ENCODE results near the gene SLC37A1. TPM values are rescaled to one million over a fixed set of nuclear protein-coding genes. Genes with fewer than 3 reads are reported as not detected.

Gene SLC37A1
- 1 to 10 TPM; 2.3 to 7.8 (median 5.0) TPM for total RNA-seq
- polyA plus RNA-seq = 10 to 100 TPM; 21.0 to 98.5 (median 31.2) TPM

DNA sequence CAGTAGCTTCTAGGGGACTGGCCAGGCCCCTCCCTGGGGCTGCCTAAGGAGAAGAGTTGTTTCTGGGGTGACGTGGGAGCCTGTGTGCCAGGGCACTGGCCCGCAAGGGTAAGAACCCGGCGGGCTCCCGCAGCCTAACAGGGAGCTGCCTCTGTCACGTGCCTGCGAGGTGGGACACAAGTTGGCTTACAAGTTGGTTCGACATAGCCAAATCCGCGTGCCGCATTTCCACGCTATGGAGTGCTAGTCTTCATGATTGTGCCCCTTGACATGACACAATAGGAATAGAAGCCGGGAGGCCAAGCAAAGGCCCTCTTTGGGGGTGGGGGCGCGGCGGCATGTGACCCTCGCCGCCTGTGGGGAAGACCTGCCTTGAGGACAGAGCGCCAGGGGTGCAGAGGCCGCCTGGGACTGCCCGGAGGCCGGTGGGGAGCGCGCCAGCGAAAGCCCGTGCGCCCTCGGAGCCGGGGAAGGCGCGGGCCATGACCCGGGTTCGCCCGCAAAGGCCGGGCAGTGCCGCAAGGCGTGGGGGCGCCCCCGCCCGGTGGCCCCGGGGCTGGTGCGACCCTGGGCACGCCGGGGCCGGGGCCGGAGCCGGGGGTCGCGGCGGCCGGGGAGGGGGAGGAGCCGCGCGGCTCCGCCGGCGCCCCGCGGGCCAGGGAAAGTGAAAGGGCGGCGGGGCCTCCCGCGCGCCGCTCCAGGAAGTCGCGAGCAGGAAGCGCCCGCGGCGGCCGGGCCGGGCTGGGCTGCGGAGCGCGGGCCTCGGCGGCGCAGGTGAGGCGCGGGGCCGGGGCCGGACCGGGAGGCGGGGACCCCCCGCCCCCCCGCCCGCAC lies at the start of gene SLC37A1:
Gene SLC37A1, plus strand, starts transcription at position 702 of the 834 bp plus-strand sequence. CDS start 4,603 bp downstream, outside the sequence.
- DNase-seq = peak; percentile 61
- Histone ChIP-seq H3K4me1 (peaks cover 0 to 20% (median 16%) of the 10 kb centered on the region in 4 donors), H3K36me3 (peaks cover 0 to 4% (median 0%) of the 10 kb centered on the region in 4 donors), H3K27ac (peak within 1 kb of the TSS; percentile 60 to 73 (median 70)), H3K9me3 (no peaks in the 10 kb centered on the region), H3K4me3 (peak within 1 kb of the TSS; percentile 69 to 86 (median 80)), H3K27me3 (no peaks in the 10 kb centered on the region)
- WGBS, 2 donors = 9 to 13% methylated on average over 88 of the region's 88 CpGs
- TF ChIP-seq, protein P1, sequence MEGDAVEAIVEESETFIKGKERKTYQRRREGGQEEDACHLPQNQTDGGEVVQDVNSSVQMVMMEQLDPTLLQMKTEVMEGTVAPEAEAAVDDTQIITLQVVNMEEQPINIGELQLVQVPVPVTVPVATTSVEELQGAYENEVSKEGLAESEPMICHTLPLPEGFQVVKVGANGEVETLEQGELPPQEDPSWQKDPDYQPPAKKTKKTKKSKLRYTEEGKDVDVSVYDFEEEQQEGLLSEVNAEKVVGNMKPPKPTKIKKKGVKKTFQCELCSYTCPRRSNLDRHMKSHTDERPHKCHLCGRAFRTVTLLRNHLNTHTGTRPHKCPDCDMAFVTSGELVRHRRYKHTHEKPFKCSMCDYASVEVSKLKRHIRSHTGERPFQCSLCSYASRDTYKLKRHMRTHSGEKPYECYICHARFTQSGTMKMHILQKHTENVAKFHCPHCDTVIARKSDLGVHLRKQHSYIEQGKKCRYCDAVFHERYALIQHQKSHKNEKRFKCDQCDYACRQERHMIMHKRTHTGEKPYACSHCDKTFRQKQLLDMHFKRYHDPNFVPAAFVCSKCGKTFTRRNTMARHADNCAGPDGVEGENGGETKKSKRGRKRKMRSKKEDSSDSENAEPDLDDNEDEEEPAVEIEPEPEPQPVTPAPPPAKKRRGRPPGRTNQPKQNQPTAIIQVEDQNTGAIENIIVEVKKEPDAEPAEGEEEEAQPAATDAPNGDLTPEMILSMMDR (IDR thresholded peaks at IDR 0.05) = no peak
- no peak for TF ChIP-seq POLR2AphosphoS5 (IDR thresholded peaks at IDR 0.05)
- no peak for TF ChIP-seq EP300 (IDR thresholded peaks at IDR 0.05)
- TF ChIP-seq POLR2A (IDR thresholded peaks at IDR 0.05) = no peak
- intact Hi-C loops (cut with DNase I) = no loop called here

DNA sequence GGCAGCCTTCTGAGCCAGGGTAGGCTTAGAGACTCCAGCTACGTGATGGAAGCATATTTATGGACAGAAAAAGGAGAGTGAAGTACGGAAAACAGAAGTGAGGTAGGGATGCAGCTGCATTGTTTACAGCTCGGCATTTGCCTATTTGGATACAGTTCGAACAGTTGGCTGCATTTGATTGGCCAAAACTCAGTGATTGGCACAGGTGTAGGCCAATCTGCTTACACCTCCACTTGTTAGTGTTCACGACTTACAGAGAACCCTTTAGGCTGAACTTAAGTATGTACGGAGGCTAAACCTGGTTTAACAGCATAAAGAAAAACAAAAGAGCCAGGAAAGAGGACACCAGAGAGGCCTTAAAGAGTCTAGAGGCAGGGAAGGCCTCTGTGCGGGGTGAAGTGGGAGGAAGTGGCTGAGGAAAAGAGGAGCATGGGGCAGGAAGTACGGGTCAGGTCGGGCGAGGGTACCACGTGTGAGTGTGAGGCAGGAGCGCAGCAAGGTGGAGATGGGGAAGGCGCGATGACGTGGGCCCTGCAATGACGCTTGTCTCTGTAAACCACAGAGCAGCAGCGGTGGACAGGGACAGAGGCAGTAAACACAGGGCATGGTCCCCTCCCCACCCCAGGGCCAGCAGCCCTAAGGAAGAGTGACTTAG lies 49.7 kb upstream of the SLC37A1 start:
- TF ChIP-seq POLR2AphosphoS5 (IDR thresholded peaks at IDR 0.05) = no peak
- peaks cover 0 to 6% (median 0%) of the 10 kb centered on the region in 4 donors for H3K4me1 ChIP-seq
- intact Hi-C loops (cut with DNase I) = no loop called here
- WGBS, 2 donors = 63 to 69% methylated on average over 17 of the region's 17 CpGs
- no peaks in the 10 kb centered on the region for H3K9me3 ChIP-seq
- no peaks in the 10 kb centered on the region for H3K27me3 ChIP-seq
- no peak overlapping the region for H3K27ac ChIP-seq
- no peaks in the 10 kb centered on the region for H3K36me3 ChIP-seq
- H3K4me3 ChIP-seq = no peak overlapping the region
- DNase-seq = no peak

DNA sequence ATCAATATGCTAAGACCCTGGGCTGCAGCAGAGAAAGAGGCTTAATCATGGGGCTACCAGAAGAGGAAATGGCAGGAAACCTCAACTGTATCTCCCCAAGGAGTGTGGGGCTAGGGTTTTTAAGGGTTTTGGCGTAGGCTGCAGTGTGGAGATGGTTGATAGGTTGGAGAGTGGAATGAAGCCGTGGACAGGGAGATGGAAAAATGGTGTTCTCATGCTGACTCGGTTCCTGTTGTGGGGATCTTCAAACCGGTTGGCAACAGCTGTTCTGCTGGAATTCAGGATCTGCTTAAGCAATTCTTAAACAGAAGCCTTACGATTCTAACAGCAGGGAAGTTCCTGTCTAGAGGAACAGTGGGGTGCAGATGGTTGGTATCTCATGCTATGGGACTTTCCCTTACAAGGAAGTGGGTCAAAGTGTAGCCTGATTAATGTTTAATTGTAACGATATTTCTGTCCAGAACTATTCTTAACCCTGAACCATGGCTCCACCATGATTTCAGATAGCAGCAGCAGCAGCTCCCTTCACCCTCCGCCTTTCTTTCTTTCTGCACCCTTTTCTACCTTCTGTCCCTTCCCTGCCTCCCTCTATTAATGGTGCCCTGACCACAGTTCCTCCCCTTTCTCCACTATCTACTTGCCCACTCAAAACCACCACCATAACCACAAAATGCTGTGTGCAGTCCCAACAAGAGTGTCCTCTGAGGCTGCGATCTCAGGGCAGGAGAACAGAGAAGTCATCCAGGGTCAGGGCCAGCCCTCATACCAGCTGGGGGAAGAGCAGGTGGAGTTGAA lies 48.4 kb upstream of the SLC37A1 start:
- 21 to 29% methylated on average over 8 of the region's 8 CpGs for WGBS, 2 donors
- no peak overlapping the region for H3K4me3 ChIP-seq
- no peaks in the 10 kb centered on the region for H3K9me3 ChIP-seq
- TF ChIP-seq EP300 (IDR thresholded peaks at IDR 0.05) (no peak), POLR2A (IDR thresholded peaks at IDR 0.05) (no peak), POLR2AphosphoS5 (IDR thresholded peaks at IDR 0.05) (no peak)
- TF ChIP-seq, protein P1 (IDR thresholded peaks at IDR 0.05) = no peak
- no peak for DNase-seq
- no peaks in the 10 kb centered on the region for H3K27me3 ChIP-seq
- no peak overlapping the region for H3K27ac ChIP-seq
- peaks cover 0 to 6% (median 0%) of the 10 kb centered on the region in 4 donors for H3K4me1 ChIP-seq
- intact Hi-C loops (cut with DNase I) = no loop called here
- H3K36me3 ChIP-seq = no peaks in the 10 kb centered on the region

DNA sequence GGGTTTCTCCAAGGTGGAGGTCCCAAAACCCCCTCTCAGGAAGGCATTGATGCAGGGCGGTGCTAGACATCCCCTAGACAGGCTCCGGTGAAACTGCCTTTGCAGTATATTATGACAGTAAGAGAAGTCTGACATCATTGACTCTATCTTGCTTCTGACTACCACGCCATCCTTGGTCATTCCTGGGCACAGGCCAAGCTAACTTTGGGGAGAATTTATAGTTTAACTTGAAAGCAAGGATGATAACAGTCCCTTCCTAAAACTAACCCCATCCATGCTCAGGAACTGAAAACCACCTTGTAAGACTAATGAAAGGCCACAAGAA lies 47.9 kb upstream of the SLC37A1 start:
- intact Hi-C loops (cut with DNase I) = no loop called here
- 69 to 87% methylated on average over 3 of the region's 3 CpGs for WGBS, 2 donors
- Histone ChIP-seq H3K9me3 (no peaks in the 10 kb centered on the region), H3K4me1 (peaks cover 0 to 6% (median 0%) of the 10 kb centered on the region in 4 donors), H3K4me3 (no peak overlapping the region), H3K36me3 (no peaks in the 10 kb centered on the region), H3K27ac (no peak overlapping the region), H3K27me3 (no peaks in the 10 kb centered on the region)
- TF ChIP-seq, protein P1 (IDR thresholded peaks at IDR 0.05) = no peak
- TF ChIP-seq EP300 (IDR thresholded peaks at IDR 0.05) (no peak), POLR2A (IDR thresholded peaks at IDR 0.05) (no peak), POLR2AphosphoS5 (IDR thresholded peaks at IDR 0.05) (no peak)
- DNase-seq = no peak

Data from sigmoid colon (tissue), 7 donors.